ENCODE data around the gene HSPA12B. TPM values are rescaled to one million over a fixed set of nuclear protein-coding genes. Genes with fewer than 3 reads are reported as not detected.
A peak's percentile ranks its signal among the peaks of the same experiment; 100 is the strongest.

HSPA12B gene
- total and polyA plus RNA-seq, 9 of the 15 experiments (the other 6 are each of a cell fraction or from before 2014, with no cell fraction given), result 0.03 to 0.07 TPM; not detected in 7

DNA sequence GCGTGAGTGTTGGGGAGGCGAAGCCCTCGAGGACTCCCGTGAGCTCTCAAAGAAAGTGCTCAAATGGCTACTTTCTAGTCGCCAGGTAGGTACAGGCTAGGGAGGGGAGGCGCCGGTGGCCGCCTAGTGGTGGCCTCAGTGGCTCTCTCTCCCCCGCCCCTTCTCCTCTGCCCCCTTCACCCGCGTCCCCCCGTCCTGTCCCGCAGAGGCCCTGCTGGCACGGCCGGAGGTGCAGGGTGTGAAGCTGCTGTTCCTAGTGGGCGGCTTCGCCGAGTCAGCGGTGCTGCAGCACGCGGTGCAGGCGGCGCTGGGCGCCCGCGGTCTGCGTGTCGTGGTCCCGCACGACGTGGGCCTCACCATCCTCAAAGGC, 18.8 kb downstream of the HSPA12B start:
- ATAC-seq (no peak), FAIRE-seq (no peak), DNase-seq (ENCODE audit: extremely low read depth in 1 of 4, low spot score in 3 of 4) (no peak)
- intact Hi-C loops (cut with micrococcal nuclease), result no loop called here
- Histone ChIP-seq H3K27me3 (ENCODE audit: control insufficient read depth in 2 of 2, insufficient read depth in 2 of 2, low read length in 2 of 2) (no peaks in the 10 kb centered on the region), H3K9ac (ENCODE audit: insufficient read depth in 1 of 2, low read depth in 2 of 2, low read length in 2 of 2) (no peak overlapping the region), H3K9me1 (ENCODE audit: control insufficient read depth, insufficient read depth, low read length) (peaks cover 2% of the 10 kb centered on the region), H3K79me2 (ENCODE audit: control insufficient read depth, insufficient read depth, low read length) (no peaks in the 10 kb centered on the region), H4K20me1 (replicated peaks; ENCODE audit: control insufficient read depth, insufficient read depth, low read length) (no peaks in the 10 kb centered on the region), H3K4me1 (replicated peaks in 1 of 2; ENCODE audit: control insufficient read depth in 2 of 2, insufficient read depth in 2 of 2, low read length in 2 of 2) (peaks cover 0 to 25% of the 10 kb centered on the region in 2 experiments; a peak in 2 of 5 replicates), H3K27ac (ENCODE audit: extremely low read depth, low read depth, low read length) (no peak overlapping the region), H3K36me3 (ENCODE audit: control insufficient read depth, insufficient read depth, low read length) (peaks cover 28% of the 10 kb centered on the region; the same call in 2 of the 3 replicates), H3K4me3 (no peak overlapping the region), H2AFZ (ENCODE audit: low read depth, low read length) (no peak overlapping the region), H3K4me2 (ENCODE audit: insufficient read depth, low read length) (no peak overlapping the region), H3K9me3 (replicated peaks; ENCODE audit: control insufficient read depth, insufficient read depth, low read depth, low read length) (no peaks in the 10 kb centered on the region)
- in situ Hi-C loops (cut with MboI), result no loop called here
- TF ChIP-seq SMAD1 (IDR thresholded peaks at IDR 0.05; ENCODE audit: low read depth, low read length, partially characterized antibody), result no peak
- 100% methylated on average over 10 of the region's 31 CpGs for WGBS (ENCODE audit: insufficient coverage, low coverage, missing lambda C conversion rate)
- ChIA-PET POLR2A (no interaction called here), CTCF (ENCODE audit: low intra/inter-chr PET ratio) (no interaction called here)
- BruUV-seq (replicated peaks), result no TSS peak

DNA sequence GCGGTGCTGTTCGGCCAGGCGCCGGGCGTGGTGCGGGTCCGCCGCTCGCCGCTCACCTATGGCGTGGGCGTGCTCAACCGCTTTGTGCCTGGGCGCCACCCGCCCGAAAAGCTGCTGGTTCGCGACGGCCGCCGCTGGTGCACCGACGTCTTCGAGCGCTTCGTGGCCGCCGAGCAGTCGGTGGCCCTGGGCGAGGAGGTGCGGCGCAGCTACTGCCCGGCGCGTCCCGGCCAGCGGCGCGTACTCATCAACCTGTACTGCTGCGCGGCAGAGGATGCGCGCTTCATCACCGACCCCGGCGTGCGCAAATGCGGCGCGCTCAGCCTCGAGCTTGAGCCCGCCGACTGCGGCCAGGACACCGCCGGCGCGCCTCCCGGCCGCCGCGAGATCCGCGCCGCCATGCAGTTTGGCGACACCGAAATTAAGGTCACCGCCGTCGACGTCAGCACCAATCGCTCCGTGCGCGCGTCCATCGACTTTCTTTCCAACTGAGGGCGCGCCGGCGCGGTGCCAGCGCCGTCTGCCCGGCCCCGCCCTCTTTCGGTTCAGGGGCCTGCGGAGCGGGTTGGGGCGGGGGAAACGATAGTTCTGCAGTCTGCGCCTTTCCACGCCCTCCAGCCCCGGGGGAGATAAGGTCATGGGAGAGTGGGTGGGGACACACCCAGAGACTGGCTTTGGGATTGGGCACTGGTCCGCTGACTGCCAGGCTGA, 19.3 kb downstream of the HSPA12B start:
- ChIA-PET CTCF (ENCODE audit: low intra/inter-chr PET ratio) (no interaction called here), POLR2A (no interaction called here)
- intact Hi-C loops (cut with micrococcal nuclease) (no loop called here), in situ Hi-C loops (cut with MboI) (no loop called here)
- Histone ChIP-seq H3K36me3 (ENCODE audit: control insufficient read depth, insufficient read depth, low read length) (peaks cover 32% of the 10 kb centered on the region; the same call in 2 of the 3 replicates), H3K4me1 (replicated peaks in 1 of 2; ENCODE audit: control insufficient read depth in 2 of 2, insufficient read depth in 2 of 2, low read length in 2 of 2) (peaks cover 0 to 25% of the 10 kb centered on the region in 2 experiments; a peak in 2 of 5 replicates), H3K79me2 (ENCODE audit: control insufficient read depth, insufficient read depth, low read length) (no peaks in the 10 kb centered on the region), H3K4me2 (ENCODE audit: insufficient read depth, low read length) (no peak overlapping the region), H3K27ac (ENCODE audit: extremely low read depth, low read depth, low read length) (no peak overlapping the region), H2AFZ (ENCODE audit: low read depth, low read length) (no peak overlapping the region), H4K20me1 (replicated peaks; ENCODE audit: control insufficient read depth, insufficient read depth, low read length) (no peaks in the 10 kb centered on the region), H3K27me3 (ENCODE audit: control insufficient read depth in 2 of 2, insufficient read depth in 2 of 2, low read length in 2 of 2) (no peaks in the 10 kb centered on the region), H3K9ac (ENCODE audit: insufficient read depth in 1 of 2, low read depth in 2 of 2, low read length in 2 of 2) (no peak overlapping the region), H3K9me3 (replicated peaks; ENCODE audit: control insufficient read depth, insufficient read depth, low read depth, low read length) (no peaks in the 10 kb centered on the region), H3K9me1 (ENCODE audit: control insufficient read depth, insufficient read depth, low read length) (peaks cover 2% of the 10 kb centered on the region), H3K4me3 (no peak overlapping the region)
- no TSS peak for BruUV-seq (replicated peaks)
- DNase-seq (ENCODE audit: extremely low read depth in 1 of 4, low spot score in 3 of 4) (no peak), FAIRE-seq (no peak), ATAC-seq (no peak)
- TF ChIP-seq, protein P1, sequence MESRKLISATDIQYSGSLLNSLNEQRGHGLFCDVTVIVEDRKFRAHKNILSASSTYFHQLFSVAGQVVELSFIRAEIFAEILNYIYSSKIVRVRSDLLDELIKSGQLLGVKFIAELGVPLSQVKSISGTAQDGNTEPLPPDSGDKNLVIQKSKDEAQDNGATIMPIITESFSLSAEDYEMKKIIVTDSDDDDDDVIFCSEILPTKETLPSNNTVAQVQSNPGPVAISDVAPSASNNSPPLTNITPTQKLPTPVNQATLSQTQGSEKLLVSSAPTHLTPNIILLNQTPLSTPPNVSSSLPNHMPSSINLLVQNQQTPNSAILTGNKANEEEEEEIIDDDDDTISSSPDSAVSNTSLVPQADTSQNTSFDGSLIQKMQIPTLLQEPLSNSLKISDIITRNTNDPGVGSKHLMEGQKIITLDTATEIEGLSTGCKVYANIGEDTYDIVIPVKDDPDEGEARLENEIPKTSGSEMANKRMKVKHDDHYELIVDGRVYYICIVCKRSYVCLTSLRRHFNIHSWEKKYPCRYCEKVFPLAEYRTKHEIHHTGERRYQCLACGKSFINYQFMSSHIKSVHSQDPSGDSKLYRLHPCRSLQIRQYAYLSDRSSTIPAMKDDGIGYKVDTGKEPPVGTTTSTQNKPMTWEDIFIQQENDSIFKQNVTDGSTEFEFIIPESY (CRISPR knock-in tag; IDR thresholded peaks at IDR 0.05), result peak; percentile 84
- no peak for TF ChIP-seq GABPB1 (CRISPR knock-in tag; IDR thresholded peaks at IDR 0.05)
- TF ChIP-seq, protein P2, sequence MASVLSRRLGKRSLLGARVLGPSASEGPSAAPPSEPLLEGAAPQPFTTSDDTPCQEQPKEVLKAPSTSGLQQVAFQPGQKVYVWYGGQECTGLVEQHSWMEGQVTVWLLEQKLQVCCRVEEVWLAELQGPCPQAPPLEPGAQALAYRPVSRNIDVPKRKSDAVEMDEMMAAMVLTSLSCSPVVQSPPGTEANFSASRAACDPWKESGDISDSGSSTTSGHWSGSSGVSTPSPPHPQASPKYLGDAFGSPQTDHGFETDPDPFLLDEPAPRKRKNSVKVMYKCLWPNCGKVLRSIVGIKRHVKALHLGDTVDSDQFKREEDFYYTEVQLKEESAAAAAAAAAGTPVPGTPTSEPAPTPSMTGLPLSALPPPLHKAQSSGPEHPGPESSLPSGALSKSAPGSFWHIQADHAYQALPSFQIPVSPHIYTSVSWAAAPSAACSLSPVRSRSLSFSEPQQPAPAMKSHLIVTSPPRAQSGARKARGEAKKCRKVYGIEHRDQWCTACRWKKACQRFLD (CRISPR knock-in tag; IDR thresholded peaks at IDR 0.05), result no peak
- 93% methylated on average over 21 of the region's 95 CpGs for WGBS (ENCODE audit: insufficient coverage, low coverage, missing lambda C conversion rate)

All from K562 (cell line).